WERI-Rb-1 (cell line): ENCODE measurements around the gene SMIM28.

Experiments used
- DNase-seq: peaks from one replicate; pipeline ENCODE4 v3.0.0-alpha.2; 2020
- H3K27ac ChIP-seq: fragments of 250-450 bp; sonication (Bioruptor Pico); 2 replicates; pipeline ENCODE4 v1.5.1; 2020; ENCODE audit warnings: mild to moderate bottlenecking, moderate library complexity
- H3K27me3 ChIP-seq: fragments of 250-450 bp; sonication (Bioruptor Pico); 2 replicates; pipeline ENCODE4 v1.5.1; 2021; ENCODE audit warnings: mild to moderate bottlenecking, low read depth, moderate library complexity; ENCODE audit not compliant: insufficient read depth, severe bottlenecking
- H3K36me3 ChIP-seq: fragments of 250-450 bp; sonication (Bioruptor Pico); 2 replicates; pipeline ENCODE4 v1.5.1; 2020; ENCODE audit warnings: mild to moderate bottlenecking, moderate library complexity
- H3K4me3 ChIP-seq: 2 replicates; pipeline ENCODE4 v1.5.1; 2011; ENCODE audit warnings: low read depth, mild to moderate bottlenecking, control low read depth, low read length
- H3K9me3 ChIP-seq: fragments of 250-450 bp; sonication (Bioruptor Pico); 2 replicates; pipeline ENCODE4 v1.5.1; 2021; ENCODE audit warnings: mild to moderate bottlenecking, moderate library complexity; ENCODE audit not compliant: severe bottlenecking
- CTCF ChIP-seq: IDR thresholded peaks from 2 replicates; pipeline ENCODE4 v1.5.1; 2011; ENCODE audit warnings: low read depth, mild to moderate bottlenecking, control low read depth, inconsistent platforms, low read length

SMIM28 gene

GRCh38 chr6:138334963-138335362, 42.7 kb upstream of the SMIM28 start:
- Histone ChIP-seq H3K27me3 (no peaks in the 10 kb centered on the region), H3K4me3 (no peak overlapping the region), H3K27ac (no peak overlapping the region), H3K36me3 (no peaks in the 10 kb centered on the region; the same call in 1 of the 2 replicates), H3K9me3 (no peaks in the 10 kb centered on the region)
- no peak for TF ChIP-seq CTCF
- no peak for DNase-seq

DNA sequence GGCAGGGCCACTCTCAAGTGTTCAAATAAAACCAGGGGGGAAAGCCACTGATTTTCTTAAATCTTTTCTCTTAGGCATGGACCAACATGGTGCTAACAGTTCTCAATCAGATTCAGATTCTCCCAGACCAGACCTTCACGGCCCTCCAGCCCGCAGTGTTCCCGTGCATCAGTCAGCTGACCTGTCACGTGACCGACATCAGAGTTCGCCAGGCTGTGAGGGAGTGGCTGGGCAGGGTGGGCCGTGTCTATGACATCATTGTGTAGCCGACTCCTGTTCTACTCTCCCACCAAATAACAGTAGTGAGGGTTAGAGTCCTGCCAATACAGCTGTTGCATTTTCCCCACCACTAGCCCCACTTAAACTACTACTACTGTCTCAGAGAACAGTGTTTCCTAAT, 41.5 kb upstream of the SMIM28 start:
- Histone ChIP-seq H3K36me3 (no peaks in the 10 kb centered on the region; the same call in 1 of the 2 replicates), H3K9me3 (no peaks in the 10 kb centered on the region), H3K27ac (no peak overlapping the region), H3K27me3 (no peaks in the 10 kb centered on the region), H3K4me3 (no peak overlapping the region)
- no peak for DNase-seq
- TF ChIP-seq CTCF = no peak

GRCh38 chr6:138337076-138337475, 40.6 kb upstream of the SMIM28 start:
- Histone ChIP-seq H3K36me3 (no peaks in the 10 kb centered on the region; the same call in 1 of the 2 replicates), H3K27me3 (no peaks in the 10 kb centered on the region), H3K4me3 (no peak overlapping the region), H3K9me3 (no peaks in the 10 kb centered on the region), H3K27ac (no peak overlapping the region)
- DNase-seq = no peak
- no peak for TF ChIP-seq CTCF

- Histone ChIP-seq H3K9me3 (no peaks in the 10 kb centered on the region), H3K4me3 (no peak overlapping the region), H3K27ac (no peak overlapping the region), H3K27me3 (no peaks in the 10 kb centered on the region), H3K36me3 (no peaks in the 10 kb centered on the region; the same call in 1 of the 2 replicates)
- no peak for TF ChIP-seq CTCF
- DNase-seq = no peak
Measured at GRCh38 chr6:138339024-138339423, 38.7 kb upstream of the SMIM28 start.

- H3K36me3 ChIP-seq = no peaks in the 10 kb centered on the region; the same call in 1 of the 2 replicates
- DNase-seq = no peak
- no peak for TF ChIP-seq CTCF
- H3K27me3 ChIP-seq = no peaks in the 10 kb centered on the region
- H3K9me3 ChIP-seq = no peaks in the 10 kb centered on the region
- no peak overlapping the region for H3K27ac ChIP-seq
- H3K4me3 ChIP-seq = no peak overlapping the region
Measured at GRCh38 chr6:138341176-138341575, 36.5 kb upstream of the SMIM28 start.

DNA sequence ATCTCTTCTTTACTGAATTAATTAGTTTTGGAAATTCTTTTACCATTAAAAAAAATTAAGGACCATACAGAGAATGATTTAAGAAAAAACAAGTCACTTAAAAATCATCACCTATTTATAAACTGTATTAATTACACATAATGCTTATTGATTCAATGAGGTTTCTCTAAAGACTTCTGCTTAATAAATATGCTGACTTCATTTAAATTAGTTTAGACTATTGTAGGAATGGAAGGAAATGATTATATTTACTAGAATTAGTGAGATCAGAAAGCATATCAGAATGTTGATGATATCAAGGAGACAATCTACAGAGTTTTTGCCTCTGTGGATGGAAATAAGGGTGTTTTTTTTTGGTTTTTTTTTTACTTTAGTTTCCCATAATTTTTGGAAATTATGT, 34.6 kb upstream of the SMIM28 start:
- Histone ChIP-seq H3K4me3 (no peak overlapping the region), H3K27ac (no peak overlapping the region), H3K9me3 (no peaks in the 10 kb centered on the region), H3K36me3 (no peaks in the 10 kb centered on the region), H3K27me3 (no peaks in the 10 kb centered on the region)
- no peak for TF ChIP-seq CTCF
- DNase-seq = no peak
